Thoracic aorta (tissue), 2 donors: ENCODE data around the gene GNG7. TPM values are rescaled to one million over a fixed set of nuclear protein-coding genes. Genes with fewer than 3 reads are reported as not detected.

Experiments
- ATAC-seq: fragments of 150-250 bp; one replicate; pipeline ENCODE4 v1.8.0; 2017; ENCODE audit warnings: low read depth; ENCODE audit not compliant: insufficient number of reproducible peaks, low FRiP score
- DNase-seq: peaks from one replicate; pipeline ENCODE4 v3.0.0-alpha.2; 2020; ENCODE audit warnings: low spot score
- H3K27ac ChIP-seq, 2 donors: fragments of 200-600 bp; sonication (generic); 1 replicate in 1 of 2; 2 replicates in 1 of 2; pipeline ENCODE4 v1.5.1; 2016; ENCODE audit warnings: mild to moderate bottlenecking in 2 of 2, moderate library complexity in 2 of 2
- H3K27me3 ChIP-seq: fragments of 200-600 bp; sonication (generic); replicated peaks from 2 replicates; pipeline ENCODE4 v1.6.0; 2016; ENCODE audit warnings: mild to moderate bottlenecking; ENCODE audit not compliant: insufficient read depth
- H3K36me3 ChIP-seq: fragments of 200-600 bp; sonication (generic); one replicate; pipeline ENCODE4 v1.5.1; 2016
- H3K4me1 ChIP-seq, 2 donors: fragments of 200-600 bp; sonication (generic); 1 replicate in 1 of 2; 2 replicates in 1 of 2; pipeline versions ENCODE4 v1.5.1 to v1.6.0; 2016; ENCODE audit warnings: low read depth in 2 of 2, mild to moderate bottlenecking in 1 of 2; ENCODE audit not compliant: control insufficient read depth in 1 of 2
- H3K4me3 ChIP-seq: fragments of 200-600 bp; sonication (generic); 2 replicates; pipeline ENCODE4 v1.5.1; 2016; ENCODE audit warnings: mild to moderate bottlenecking
- H3K9me3 ChIP-seq: fragments of 200-600 bp; sonication (generic); 2 replicates; pipeline ENCODE4 v1.5.1; 2016
- CTCF ChIP-seq: fragments of 200-600 bp; sonication (generic); IDR thresholded peaks from one replicate; pipeline ENCODE4 v1.5.1; 2019; ENCODE audit warnings: antibody characterized with exemption
- total RNA-seq, 2 donors: library from RNA; depleted of rRNA; stranded (reverse); fragments of >200 nt; gene quantifications; one replicate each; pipeline versions ENCODE4 v1.1.0 to v1.2.3, GENCODE V29; 2016

Gene GNG7
- total RNA-seq, 2 donors from 2014 or later, result 2.3 to 3.2 TPM

- Histone ChIP-seq H3K4me3 (no peak overlapping the region), H3K27ac (no peak overlapping the region), H3K36me3 (no peaks in the 10 kb centered on the region), H3K4me1 (no peaks in the 10 kb centered on the region), H3K27me3 (no peaks in the 10 kb centered on the region), H3K9me3 (no peaks in the 10 kb centered on the region)
- no peak for DNase-seq
- no peak for TF ChIP-seq CTCF
- ATAC-seq, result no peak
Measured at GRCh38 chr19:2694196-2694595, 8.3 kb downstream of the GNG7 start.

- no peaks in the 10 kb centered on the region for H3K36me3 ChIP-seq
- H3K27ac ChIP-seq, result no peak overlapping the region
- DNase-seq, result no peak
- no peaks in the 10 kb centered on the region for H3K9me3 ChIP-seq
- H3K27me3 ChIP-seq, result no peaks in the 10 kb centered on the region
- TF ChIP-seq CTCF, result no peak
- no peak for ATAC-seq
- H3K4me1 ChIP-seq, result no peaks in the 10 kb centered on the region
- no peak overlapping the region for H3K4me3 ChIP-seq
Measured at GRCh38 chr19:2693492-2694160, 8.9 kb downstream of the GNG7 start.

GRCh38 chr19:2691951-2692350, 10.5 kb downstream of the GNG7 start:
- no peak overlapping the region for H3K4me3 ChIP-seq
- H3K27me3 ChIP-seq, result no peaks in the 10 kb centered on the region
- H3K27ac ChIP-seq, result no peak overlapping the region
- no peak for TF ChIP-seq CTCF
- no peak for ATAC-seq
- no peaks in the 10 kb centered on the region for H3K4me1 ChIP-seq
- H3K9me3 ChIP-seq, result no peaks in the 10 kb centered on the region
- H3K36me3 ChIP-seq, result no peaks in the 10 kb centered on the region
- DNase-seq, result no peak

GRCh38 chr19:2690856-2691255, 11.6 kb downstream of the GNG7 start:
- Histone ChIP-seq H3K36me3 (no peaks in the 10 kb centered on the region), H3K4me1 (no peaks in the 10 kb centered on the region), H3K9me3 (no peaks in the 10 kb centered on the region), H3K27ac (no peak overlapping the region), H3K4me3 (no peak overlapping the region), H3K27me3 (no peaks in the 10 kb centered on the region)
- DNase-seq, result no peak
- TF ChIP-seq CTCF, result no peak
- no peak for ATAC-seq

GRCh38 chr19:2686360-2686759, 16.1 kb downstream of the GNG7 start:
- no peak for TF ChIP-seq CTCF
- no peaks in the 10 kb centered on the region for H3K36me3 ChIP-seq
- ATAC-seq, result no peak

More at GRCh38 chr19:2686360-2686759, 16.1 kb downstream of the GNG7 start:
- Histone ChIP-seq H3K27ac (no peak overlapping the region), H3K27me3 (no peaks in the 10 kb centered on the region), H3K4me1 (no peaks in the 10 kb centered on the region), H3K4me3 (no peak overlapping the region), H3K9me3 (no peaks in the 10 kb centered on the region)
- DNase-seq, result no peak
